Kidney tubule cell (primary cell): ENCODE results near the gene DRAXIN.

Experiments used
- DNase-seq: peaks from one replicate; pipeline ENCODE4 v3.0.0-alpha.2; 2018; ENCODE audit warnings: low spot score

Gene DRAXIN

GRCh38 chr1:11736746-11737639 lies 45.5 kb downstream of the DRAXIN start:
- peak; percentile 88 for DNase-seq

DNA sequence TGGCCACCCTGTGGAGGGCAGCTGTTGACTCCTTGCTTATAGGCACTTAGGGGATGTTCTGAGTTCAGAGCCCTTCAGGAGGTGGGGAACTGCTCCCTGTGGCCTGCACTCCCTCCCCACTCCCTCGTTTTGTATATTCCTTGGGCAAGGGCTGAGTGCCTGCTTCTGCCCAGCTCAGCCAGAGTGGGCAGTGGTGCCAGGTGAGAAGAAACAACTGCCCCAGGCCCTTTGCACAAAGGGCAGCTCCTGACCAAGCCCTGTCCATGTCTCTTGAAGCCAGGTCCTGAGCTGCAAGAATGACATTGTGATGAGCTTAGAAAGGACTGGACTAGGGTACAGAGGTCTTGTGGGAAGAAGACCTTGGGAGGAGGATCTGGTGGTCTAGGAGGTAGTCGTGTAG lies 46.6 kb downstream of the DRAXIN start:
- no peak for DNase-seq

- DNase-seq: no peak
Observed at GRCh38 chr1:11738783-11739182, 47.3 kb downstream of the DRAXIN start.

- DNase-seq: no peak
Observed at GRCh38 chr1:11740258-11741192, 49.0 kb downstream of the DRAXIN start.

DNA sequence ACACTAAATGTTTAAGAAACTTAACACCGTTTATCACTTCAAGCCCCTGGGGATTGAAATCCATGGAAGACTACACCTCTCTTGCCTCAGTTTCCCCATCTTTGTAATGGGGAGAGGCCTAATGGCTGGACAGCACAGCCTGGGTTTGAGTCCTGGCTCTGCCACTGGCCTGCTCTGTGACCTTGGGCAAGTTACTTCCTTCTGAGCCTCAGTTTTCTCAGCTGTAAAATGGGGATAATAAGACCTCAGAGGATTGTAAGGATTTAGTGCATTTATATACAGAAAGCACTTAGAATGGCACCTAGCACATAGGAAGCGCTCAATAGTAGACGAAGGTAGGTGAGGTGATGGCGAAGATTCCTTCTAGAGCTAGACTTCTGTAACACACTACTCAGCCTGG lies 50.0 kb downstream of the DRAXIN start:
- DNase-seq: no peak

DNA sequence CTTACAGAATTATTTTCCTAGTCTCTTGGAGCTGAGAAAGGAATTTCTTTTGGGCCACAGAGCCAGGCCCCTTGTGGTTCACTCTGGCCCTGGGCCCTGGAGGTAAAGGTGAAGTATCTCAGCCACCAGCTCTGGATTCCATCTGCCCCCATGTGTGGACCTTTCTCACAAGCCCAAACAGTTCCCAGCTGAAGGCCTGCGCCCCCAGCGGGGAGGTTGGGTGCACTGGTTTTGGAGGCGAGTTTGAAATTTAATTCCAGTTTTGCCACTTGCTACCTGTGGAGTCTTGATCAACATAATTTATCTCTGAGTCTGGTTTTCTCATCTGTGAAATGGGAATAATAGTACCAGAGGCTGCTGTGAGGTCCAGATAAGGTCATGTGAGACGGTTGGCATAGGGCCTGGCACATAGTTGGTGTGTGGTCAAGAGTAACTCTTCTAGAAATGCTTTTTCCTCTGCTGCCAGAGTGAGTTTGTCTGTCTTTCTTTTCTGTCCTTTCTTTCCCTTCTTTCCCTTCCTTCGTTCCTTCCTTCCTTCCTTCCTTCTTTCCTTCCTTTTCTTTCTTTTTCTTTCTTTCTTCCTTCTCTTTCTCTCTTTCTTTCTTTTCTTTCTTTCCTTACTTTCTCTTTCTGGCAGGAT lies 50.5 kb downstream of the DRAXIN start:
- DNase-seq: peak; percentile 15

GRCh38 chr1:11744287-11744686 lies 52.8 kb downstream of the DRAXIN start:
- no peak for DNase-seq

GRCh38 chr1:11746092-11746491 lies 54.6 kb downstream of the DRAXIN start:
- DNase-seq: peak; percentile 34

- DNase-seq: no peak
Observed at GRCh38 chr1:11746795-11747487, 55.4 kb downstream of the DRAXIN start.

- no peak for DNase-seq
Observed at GRCh38 chr1:11748294-11749202, 57.0 kb downstream of the DRAXIN start.

DNA sequence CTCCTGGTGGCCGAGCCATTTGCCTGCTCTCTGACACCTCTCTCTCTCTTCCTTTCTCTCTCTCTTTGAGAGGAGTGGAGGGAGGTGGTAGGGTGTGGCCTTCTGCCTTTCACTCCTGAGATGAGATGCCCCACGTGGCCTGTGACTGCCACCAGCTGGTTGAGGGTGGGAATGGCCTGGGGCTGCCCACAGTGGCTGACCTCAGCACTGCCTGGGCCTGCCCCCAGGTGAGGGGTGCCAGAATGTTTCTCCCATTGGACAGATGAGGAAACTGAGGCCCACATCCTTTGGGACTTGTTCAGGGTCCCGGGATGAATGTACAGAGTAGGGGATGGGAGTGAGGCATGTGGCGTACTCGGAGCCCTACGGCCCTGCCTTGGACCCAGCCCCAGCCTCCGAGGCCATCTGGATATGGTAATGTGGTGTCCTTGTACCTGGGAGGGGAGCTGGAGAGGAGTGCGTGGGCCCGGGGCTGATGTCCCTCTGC lies 57.7 kb downstream of the DRAXIN start:
- DNase-seq: peak; percentile 67

DNA sequence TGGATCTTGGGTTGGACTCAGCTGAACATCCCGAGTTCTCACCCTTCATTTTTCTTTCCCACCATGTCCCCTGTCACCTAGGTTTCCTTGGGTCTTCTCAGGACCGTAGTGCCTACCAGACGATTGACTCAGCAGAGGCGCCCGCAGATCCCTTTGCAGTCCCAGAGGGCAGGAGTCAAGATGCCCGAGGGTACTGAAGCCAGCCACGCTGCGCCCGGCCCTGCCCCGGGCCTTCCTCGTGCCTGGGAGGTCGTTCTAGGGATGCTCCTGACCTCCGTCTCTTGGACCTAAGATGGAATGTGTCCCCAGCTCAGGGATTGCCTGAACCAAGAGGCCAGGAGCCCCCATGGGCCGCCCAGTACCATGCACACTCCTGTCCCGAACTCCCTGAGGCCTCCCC lies 58.5 kb downstream of the DRAXIN start:
- no peak for DNase-seq

- no peak for DNase-seq
Observed at GRCh38 chr1:11751087-11751486, 59.6 kb downstream of the DRAXIN start.

- no peak for DNase-seq
Observed at GRCh38 chr1:11752359-11753088, 61.0 kb downstream of the DRAXIN start.

- DNase-seq: no peak
Observed at GRCh38 chr1:11753555-11754208, 62.2 kb downstream of the DRAXIN start.

DNA sequence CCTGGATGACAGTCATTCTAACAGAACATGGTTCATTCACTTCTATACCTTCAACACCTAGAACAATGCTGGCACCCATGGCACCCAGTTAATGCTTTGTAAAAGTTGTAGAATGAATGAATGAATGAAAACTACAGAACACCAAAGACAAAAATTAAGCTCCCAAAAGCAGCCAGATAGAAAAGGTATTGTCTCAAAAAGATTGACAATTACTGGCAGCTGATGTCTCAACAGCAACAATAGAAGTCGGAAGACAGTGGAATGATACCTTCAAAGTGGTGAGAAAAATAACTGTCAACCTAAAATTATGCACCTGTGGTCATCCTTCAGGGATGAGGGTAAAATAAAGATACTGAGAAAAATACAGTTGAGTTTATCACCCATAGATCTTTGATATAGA lies 65.5 kb downstream of the DRAXIN start:
- no peak for DNase-seq

DNA sequence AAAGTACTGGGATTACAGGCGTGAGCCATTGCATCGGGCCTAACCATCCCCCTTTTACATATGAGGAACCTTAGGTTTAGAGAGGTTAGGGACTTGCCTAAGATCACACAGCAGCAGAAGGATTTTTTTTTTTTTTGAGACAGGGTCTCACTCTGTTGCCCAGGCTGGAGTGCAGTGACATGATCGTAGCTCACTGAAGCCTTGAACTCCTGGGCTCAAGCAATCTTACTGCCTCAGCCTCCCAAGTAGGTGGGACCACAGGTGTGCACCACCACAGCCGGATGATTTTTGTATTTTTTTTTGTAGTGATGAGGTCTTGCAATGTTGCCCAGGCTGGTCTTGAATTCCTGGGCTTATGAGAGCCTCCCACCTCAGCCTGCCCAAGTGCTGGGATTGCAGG lies 68.3 kb downstream of the DRAXIN start:
- no peak for DNase-seq

GRCh38 chr1:11761285-11761684 lies 69.8 kb downstream of the DRAXIN start:
- no peak for DNase-seq

DNA sequence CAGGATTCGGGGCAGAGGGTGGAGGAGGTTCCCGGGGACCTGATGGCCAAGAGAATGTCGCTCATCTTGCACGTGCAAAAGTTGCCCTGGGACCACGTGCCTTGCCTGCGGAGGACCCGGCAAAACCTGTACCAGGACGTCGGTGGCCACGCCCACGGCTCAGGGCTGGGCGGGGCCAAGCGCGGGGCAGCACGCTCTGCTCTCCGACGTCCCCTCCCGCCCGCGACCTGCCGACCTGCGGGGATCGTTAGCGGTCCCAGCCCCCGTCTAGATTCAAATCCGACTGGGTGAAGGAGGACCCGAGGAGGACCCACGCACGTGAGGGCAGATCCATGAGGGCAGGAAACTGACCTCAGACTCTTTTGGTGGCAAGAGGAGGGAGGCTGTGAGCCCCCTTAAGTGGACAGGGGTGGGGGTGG lies 70.5 kb downstream of the DRAXIN start, which contains the start of gene C1orf167:
C1orf167 (plus strand) TSS at position 206 of the 419 bp plus-strand sequence. CDS start 2,208 bp downstream, outside the sequence.
- DNase-seq: no peak
